GM12878 (cell line): ENCODE measurements around the gene SLC4A9. TPM values are rescaled to one million over a fixed set of nuclear protein-coding genes. Genes with fewer than 3 reads are reported as not detected.

Experiments used
- ATAC-seq: fragments of 200-7000 bp; cut with Tn5 transposase; 3 replicates; pipeline ENCODE4 v1.9.1; 2020; ENCODE audit warnings: mild to moderate bottlenecking, moderate library complexity
- BruUV-seq: library from RNA; stranded (reverse); fragments of 400-500 nt; replicated peaks from 2 replicates; lab custom pipeline; 2021; lab: Mats Ljungman, UMichigan
- CTCF ChIA-PET: fragments of 300-600 bp; sonication (Branson Sonifier 250); formaldehyde crosslinking; extraction: SDS; loops from one replicate; lab custom pipeline; 2021; ENCODE audit warnings: inconsistent platforms; lab: Yijun Ruan, JAX
- POLR2A ChIA-PET: fragments of 350-600 bp; formaldehyde crosslinking; extraction: SDS; loops from one replicate; lab custom pipeline; 2021; ENCODE audit warnings: inconsistent platforms; lab: Charles Lee
- RAD21 ChIA-PET: fragments of 300-600 bp; sonication (Branson Sonifier 250); formaldehyde crosslinking; loops from one replicate; lab custom pipeline; 2023; ENCODE audit warnings: antibody characterized with exemption; ENCODE audit not compliant: unreplicated experiment; lab: Charles Lee
- SMC1A ChIA-PET: fragments of 300-600 bp; sonication (Branson Sonifier 250); formaldehyde crosslinking; loops from one replicate; lab custom pipeline; 2023; ENCODE audit not compliant: unreplicated experiment, uncharacterized antibody; lab: Charles Lee
- DNase-seq: peaks from one replicate; pipeline ENCODE4 v3.0.0-alpha.2; 2011; ENCODE audit warnings: low read depth, low spot score
- FAIRE-seq: peaks from 3 replicates; lab custom pipeline; 2011; peaks lifted over from hg19 to GRCh38; lab: Jason Lieb, UNC
- H2AFZ ChIP-seq: 2 replicates; pipeline ENCODE4 v1.6.0; 2011; ENCODE audit warnings: low read depth, low read length, control low read depth; ENCODE audit not compliant: control insufficient read depth
- H3K27ac ChIP-seq: 2 replicates; pipeline ENCODE4 v1.5.1; 2011; ENCODE audit warnings: control low read depth; ENCODE audit not compliant: control insufficient read depth, insufficient read depth
- H3K27me3 ChIP-seq, 2 experiments: replicated peaks in 1 of 2; 2 replicates each; pipeline versions ENCODE4 v1.6.0 to v1.6.1; 2011; ENCODE audit warnings: low read length in 1 of 2; ENCODE audit not compliant: control insufficient read depth in 2 of 2, insufficient read depth in 2 of 2
- H3K36me3 ChIP-seq, 2 experiments: 2 replicates each; pipeline ENCODE4 v1.5.1; 2011; ENCODE audit warnings: low read length in 1 of 2; ENCODE audit not compliant: control insufficient read depth in 2 of 2, insufficient read depth in 2 of 2
- H3K4me1 ChIP-seq: 2 replicates; pipeline ENCODE4 v1.6.1; 2011; ENCODE audit warnings: mild to moderate bottlenecking, low read length, moderate library complexity, mixed read lengths; ENCODE audit not compliant: control insufficient read depth, insufficient read depth
- H3K4me2 ChIP-seq: 2 replicates; pipeline ENCODE4 v1.6.0; 2011; ENCODE audit warnings: control low read depth; ENCODE audit not compliant: control insufficient read depth, insufficient read depth
- H3K4me3 ChIP-seq: fragments of 200-600 bp; sonication (generic); 2 replicates; pipeline ENCODE4 v1.5.1; 2016
- H3K79me2 ChIP-seq: 2 replicates; pipeline ENCODE4 v1.6.0; 2011; ENCODE audit warnings: low read length; ENCODE audit not compliant: control insufficient read depth, insufficient read depth
- H3K9ac ChIP-seq: 2 replicates; pipeline ENCODE4 v1.8.0; 2011; ENCODE audit warnings: low read length, control low read depth, mixed read lengths; ENCODE audit not compliant: control insufficient read depth, insufficient read depth
- H3K9me3 ChIP-seq: replicated peaks from 3 replicates; pipeline ENCODE4 v1.5.1; 2011; ENCODE audit warnings: mild to moderate bottlenecking, low read length; ENCODE audit not compliant: control insufficient read depth, insufficient read depth
- H4K20me1 ChIP-seq: 2 replicates; pipeline ENCODE4 v1.6.0; 2011; ENCODE audit not compliant: control insufficient read depth, insufficient read depth
- CHD1 ChIP-seq: IDR thresholded peaks from 2 replicates; pipeline ENCODE4 v1.6.1; 2012; ENCODE audit warnings: low read depth, low read length, improper control_type of control experiment
- FOS ChIP-seq: IDR thresholded peaks from 3 replicates; pipeline ENCODE4 v1.6.1; 2011; ENCODE audit warnings: borderline replicate concordance; ENCODE audit not compliant: insufficient read length; ENCODE audit errors: extremely low read depth
- HCFC1 ChIP-seq: fragments of 150-350 bp; IDR thresholded peaks from 2 replicates; pipeline ENCODE4 v1.6.1; 2014; ENCODE audit warnings: low read length
- PKNOX1 ChIP-seq: fragments of 450-650 bp; IDR thresholded peaks from 2 replicates; pipeline ENCODE4 v1.6.1; 2016; ENCODE audit warnings: mild to moderate bottlenecking
- RAD51 ChIP-seq: fragments of 450-650 bp; IDR thresholded peaks from 2 replicates; pipeline ENCODE4 v1.6.1; 2016; ENCODE audit warnings: moderate library complexity, mild to moderate bottlenecking, inconsistent platforms
- TAF1 ChIP-seq: IDR thresholded peaks from 2 replicates; pipeline ENCODE4 v1.6.1; 2011; ENCODE audit warnings: mild to moderate bottlenecking, low read depth, low read length, borderline replicate concordance
- TARDBP ChIP-seq: IDR thresholded peaks from 2 replicates; pipeline ENCODE4 v1.6.1; 2016; ENCODE audit warnings: borderline replicate concordance
- WGBS: methylation state at CpG from one replicate; pipeline ENCODE4 v1.1.6; 2016; ENCODE audit warnings: low lambda C conversion rate; ENCODE audit not compliant: insufficient replicate concordance, insufficient coverage; ENCODE audit errors: missing lambda C conversion rate; 5-methylcytosine and 5-hydroxymethylcytosine counted together
- in situ Hi-C: fragments of 300-500 bp; cut with MboI; formaldehyde crosslinking; loops from 9 replicates; pipeline ENCODE4 v1.14.3; 2018; ENCODE audit warnings: mixed read lengths
- intact Hi-C: fragments of 100-400 bp; cut with micrococcal nuclease; formaldehyde crosslinking; loops from one replicate; pipeline ENCODE4 v1.14.2; 2022; ENCODE audit not compliant: unreplicated experiment
- polyA plus RNA-seq, 11 experiments: library from polyadenylated mRNA; depleted of rRNA in 4 of 11; unstranded in 6 of 11; stranded (reverse) in 5 of 11; fragments of >200 nt; fragmentation: Nextera tagmentation in 4 of 11; fragmentation: Illumina TruSeq in 1 of 11; extraction: Ambion mirVana in 4 of 11; extraction: Trizol in 1 of 11; gene quantifications; 1 replicate in 1 of 11; 2 replicates in 10 of 11; pipeline versions ENCODE4 v1.2.1 to v1.2.3, GENCODE V29; 2011 to 2016; ENCODE audit warnings: inconsistent platforms in 2 of 11, missing spikeins in 2 of 11, low read depth in 1 of 11
- total RNA-seq, 4 experiments: library from RNA; depleted of rRNA in 3 of 4; stranded (reverse); fragments of >200 nt in 3 of 4; fragmentation: Illumina TruSeq in 1 of 4; extraction: Trizol in 1 of 4; gene quantifications; 2 replicates each; pipeline versions ENCODE4 v1.2.1 to v1.2.3, GENCODE V29; 2013 to 2021
- TF ChIP-seq, protein P1 (sequence below): fragments of 450-650 bp; IDR thresholded peaks from 2 replicates; pipeline ENCODE4 v1.6.1; 2018; ENCODE audit warnings: mild to moderate bottlenecking, low read depth, moderate library complexity; ENCODE audit not compliant: partially characterized antibody

SLC4A9 gene
- total and polyA plus RNA-seq, 10 of the 15 experiments (the other 5 are each of a cell fraction or from before 2014, with no cell fraction given): 0.03 to 0.05 (median 0.05) TPM; not detected in 7

GRCh38 chr5:140324617-140325241 lies 35.3 kb upstream of the SLC4A9 start:
- DNase-seq (no peak), ATAC-seq (no peak), FAIRE-seq (no peak)
- Histone ChIP-seq H3K79me2 (no peaks in the 10 kb centered on the region), H3K4me3 (no peak overlapping the region), H3K27ac (no peak overlapping the region), H3K4me1 (no peaks in the 10 kb centered on the region), H3K9me3 (no peaks in the 10 kb centered on the region), H3K4me2 (no peak overlapping the region), H3K27me3 (no peaks in the 10 kb centered on the region), H3K36me3 (no peaks in the 10 kb centered on the region), H2AFZ (no peak overlapping the region), H4K20me1 (no peaks in the 10 kb centered on the region), H3K9ac (no peak overlapping the region)
- WGBS: 31% methylated on average over 1 of the region's 1 CpG
- no peak for TF ChIP-seq TARDBP
- TF ChIP-seq CHD1: no peak
- TF ChIP-seq PKNOX1: no peak
- TF ChIP-seq, protein P1, sequence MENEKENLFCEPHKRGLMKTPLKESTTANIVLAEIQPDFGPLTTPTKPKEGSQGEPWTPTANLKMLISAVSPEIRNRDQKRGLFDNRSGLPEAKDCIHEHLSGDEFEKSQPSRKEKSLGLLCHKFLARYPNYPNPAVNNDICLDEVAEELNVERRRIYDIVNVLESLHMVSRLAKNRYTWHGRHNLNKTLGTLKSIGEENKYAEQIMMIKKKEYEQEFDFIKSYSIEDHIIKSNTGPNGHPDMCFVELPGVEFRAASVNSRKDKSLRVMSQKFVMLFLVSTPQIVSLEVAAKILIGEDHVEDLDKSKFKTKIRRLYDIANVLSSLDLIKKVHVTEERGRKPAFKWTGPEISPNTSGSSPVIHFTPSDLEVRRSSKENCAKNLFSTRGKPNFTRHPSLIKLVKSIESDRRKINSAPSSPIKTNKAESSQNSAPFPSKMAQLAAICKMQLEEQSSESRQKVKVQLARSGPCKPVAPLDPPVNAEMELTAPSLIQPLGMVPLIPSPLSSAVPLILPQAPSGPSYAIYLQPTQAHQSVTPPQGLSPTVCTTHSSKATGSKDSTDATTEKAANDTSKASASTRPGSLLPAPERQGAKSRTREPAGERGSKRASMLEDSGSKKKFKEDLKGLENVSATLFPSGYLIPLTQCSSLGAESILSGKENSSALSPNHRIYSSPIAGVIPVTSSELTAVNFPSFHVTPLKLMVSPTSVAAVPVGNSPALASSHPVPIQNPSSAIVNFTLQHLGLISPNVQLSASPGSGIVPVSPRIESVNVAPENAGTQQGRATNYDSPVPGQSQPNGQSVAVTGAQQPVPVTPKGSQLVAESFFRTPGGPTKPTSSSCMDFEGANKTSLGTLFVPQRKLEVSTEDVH: no peak
- TF ChIP-seq TAF1: no peak
- TF ChIP-seq RAD51: no peak
- TF ChIP-seq FOS: no peak
- TF ChIP-seq HCFC1: no peak
- RAD21 ChIA-PET: interaction anchor here (0.7 kb wide), 1 partner anchor 81 kb away, joined by 3 read pairs; no protein-coding TSS in a partner anchor
- in situ Hi-C loops (no loop called here), intact Hi-C loops (no loop called here)
- POLR2A ChIA-PET: interaction anchor here (0.5 kb wide), 2 partner anchors 15 to 80 kb away, joined by 3 to 4 read pairs; no protein-coding TSS in a partner anchor
- BruUV-seq: no TSS peak
- SMC1A ChIA-PET: interaction anchor here (0.7 to 1.5 kb wide), 4 partner anchors 16 to 96 kb away, joined by 3 to 5 read pairs (median 3); partner anchors contain the start of gene PFDN1
- CTCF ChIA-PET: interaction anchor here (0.9 to 1.8 kb wide), 2 partner anchors 13 to 27 kb away, joined by 4 to 8 read pairs; no protein-coding TSS in a partner anchor
